ENCODE measurements around the gene COL27A1.

COL27A1 gene

GRCh38 chr9:114335745-114336144 lies 180.4 kb downstream of the COL27A1 start:
- TF ChIP-seq GABPA (IDR thresholded peaks at IDR 0.05; ENCODE audit: low read depth) (no peak), SPI1 (IDR thresholded peaks at IDR 0.05; ENCODE audit: borderline replicate concordance, low read depth) (no peak), REST (IDR thresholded peaks at IDR 0.05; ENCODE audit: insufficient replicate concordance, low read depth) (no peak), CTCF (IDR thresholded peaks at IDR 0.05; ENCODE audit: insufficient read depth, low read length) (no peak), POLR2AphosphoS5 (IDR thresholded peaks at IDR 0.05; ENCODE audit: low read depth) (no peak)
- no peak overlapping the region for H3K27ac ChIP-seq (replicated peaks)
- no peak for DNase-seq (ENCODE audit: low read depth in 1 of 2, low spot score in 1 of 2)
- H3K27me3 ChIP-seq (ENCODE audit: insufficient read depth, poor library complexity, severe bottlenecking): no peaks in the 10 kb centered on the region
- H3K4me3 ChIP-seq (replicated peaks; ENCODE audit: insufficient read depth, low read length): no peak overlapping the region

GRCh38 chr9:114336157-114336556 lies 180.8 kb downstream of the COL27A1 start:
- Histone ChIP-seq H3K27me3 (ENCODE audit: insufficient read depth, poor library complexity, severe bottlenecking) (no peaks in the 10 kb centered on the region), H3K4me3 (replicated peaks; ENCODE audit: insufficient read depth, low read length) (no peak overlapping the region), H3K27ac (replicated peaks) (no peak overlapping the region)
- DNase-seq (ENCODE audit: low read depth in 1 of 2, low spot score in 1 of 2): no peak
- no peak for TF ChIP-seq GABPA (IDR thresholded peaks at IDR 0.05; ENCODE audit: low read depth)

- H3K4me3 ChIP-seq (replicated peaks; ENCODE audit: insufficient read depth, low read length): no peak overlapping the region
- no peak overlapping the region for H3K27ac ChIP-seq (replicated peaks)
- DNase-seq (ENCODE audit: low read depth in 1 of 2, low spot score in 1 of 2): no peak
- no peaks in the 10 kb centered on the region for H3K27me3 ChIP-seq (ENCODE audit: insufficient read depth, poor library complexity, severe bottlenecking)
- TF ChIP-seq GABPA (IDR thresholded peaks at IDR 0.05; ENCODE audit: low read depth): no peak
- no peak for TF ChIP-seq SPI1 (IDR thresholded peaks at IDR 0.05; ENCODE audit: borderline replicate concordance, low read depth)
- no peak for TF ChIP-seq POLR2AphosphoS5 (IDR thresholded peaks at IDR 0.05; ENCODE audit: low read depth)
Measured at GRCh38 chr9:114336699-114337395, 181.5 kb downstream of the COL27A1 start.

- no peak for DNase-seq (ENCODE audit: low read depth in 1 of 2, low spot score in 1 of 2)
- no peak for TF ChIP-seq REST (IDR thresholded peaks at IDR 0.05; ENCODE audit: insufficient replicate concordance, low read depth)
- TF ChIP-seq POLR2AphosphoS5 (IDR thresholded peaks at IDR 0.05; ENCODE audit: low read depth): no peak
- TF ChIP-seq CTCF (IDR thresholded peaks at IDR 0.05; ENCODE audit: insufficient read depth, low read length): no peak
- TF ChIP-seq GABPA (IDR thresholded peaks at IDR 0.05; ENCODE audit: low read depth): no peak
- no peak for TF ChIP-seq SPI1 (IDR thresholded peaks at IDR 0.05; ENCODE audit: borderline replicate concordance, low read depth)
- no peak overlapping the region for H3K4me3 ChIP-seq (replicated peaks; ENCODE audit: insufficient read depth, low read length)
- no peaks in the 10 kb centered on the region for H3K27me3 ChIP-seq (ENCODE audit: insufficient read depth, poor library complexity, severe bottlenecking)
- H3K27ac ChIP-seq (replicated peaks): no peak overlapping the region
Measured at GRCh38 chr9:114338187-114338586, 182.8 kb downstream of the COL27A1 start.
